Activated T-cell treated with anti-CD3 and anti-CD28 coated beads, Interleukin-2, amount 50 U/mL, for 72 hours (primary cell): ENCODE results near the gene TRAF1. TPM values are rescaled to one million over a fixed set of nuclear protein-coding genes. Genes with fewer than 3 reads are reported as not detected.

Experiments
- ATAC-seq, 2 donors: fragments of 150-1000 bp; cut with Tn5 transposase; replicated peaks in 1 of 2; 2 replicates each; pipeline ENCODE4 v1.10.0; 2021; ENCODE audit warnings: moderate library complexity in 2 of 2, mild to moderate bottlenecking in 1 of 2
- DNase-seq, 2 donors: peaks; one replicate each; pipeline ENCODE4 v3.0.0; 2021 to 2022; ENCODE audit warnings: mixed read lengths in 1 of 2
- H3K27ac Mint-ChIP-seq: one replicate; pipeline ENCODE4 v1.8.0; 2022; ENCODE audit warnings: mild to moderate bottlenecking, moderate library complexity, mixed read lengths
- H3K27me3 Mint-ChIP-seq: one replicate; pipeline ENCODE4 v1.8.0; 2022; ENCODE audit warnings: low read depth, mixed read lengths
- H3K36me3 Mint-ChIP-seq, 2 donors: one replicate each; pipeline ENCODE4 v1.8.0; 2022; ENCODE audit warnings: mixed read lengths in 2 of 2, mild to moderate bottlenecking in 1 of 2; ENCODE audit not compliant: insufficient read depth in 2 of 2
- H3K4me1 Mint-ChIP-seq: one replicate; pipeline ENCODE4 v1.8.0; 2022; ENCODE audit warnings: low read depth, mixed read lengths
- H3K4me3 Mint-ChIP-seq, 2 donors: one replicate each; pipeline ENCODE4 v1.8.0; 2022; ENCODE audit warnings: mild to moderate bottlenecking in 2 of 2, mixed read lengths in 2 of 2, moderate library complexity in 2 of 2
- H3K9me3 Mint-ChIP-seq, 2 donors: one replicate each; pipeline ENCODE4 v1.8.0; 2022; ENCODE audit warnings: mixed read lengths in 2 of 2
- total RNA-seq, 2 donors: library from RNA; stranded (reverse); gene quantifications; one replicate each; pipeline ENCODE4 v1.2.3, GENCODE V29; 2022

Gene TRAF1
- total RNA-seq, 2 donors from 2014 or later, result 91.6 to 101 TPM

DNA sequence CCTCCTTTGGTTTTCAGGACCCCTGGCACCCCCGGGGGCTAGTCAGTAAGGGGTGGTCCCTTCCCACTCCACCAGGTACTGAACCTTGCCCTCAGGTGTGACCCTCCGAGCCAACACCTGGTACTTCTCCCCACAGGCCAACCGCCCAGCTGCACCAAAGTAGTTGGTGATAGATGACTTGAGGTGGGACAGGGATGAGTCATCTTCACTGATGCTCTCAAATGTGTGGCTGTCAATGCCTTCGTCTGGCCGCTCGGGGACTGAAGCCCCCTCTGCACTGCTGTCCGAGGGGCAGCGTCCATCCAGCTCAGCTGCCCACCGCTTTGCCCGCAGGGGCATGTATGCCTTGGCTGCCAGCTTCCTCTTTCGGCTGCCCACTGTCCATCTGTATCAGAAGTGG, 68.7 kb downstream of the TRAF1 start:
- Mint-ChIP-seq H3K36me3 (peaks cover 0 to 25% of the 10 kb centered on the region in 2 donors), H3K4me1 (no peaks in the 10 kb centered on the region), H3K4me3 (no peak overlapping the region), H3K9me3 (no peaks in the 10 kb centered on the region), H3K27ac (no peak overlapping the region), H3K27me3 (no peaks in the 10 kb centered on the region)
- ATAC-seq (no peak), DNase-seq (no peak)

DNA sequence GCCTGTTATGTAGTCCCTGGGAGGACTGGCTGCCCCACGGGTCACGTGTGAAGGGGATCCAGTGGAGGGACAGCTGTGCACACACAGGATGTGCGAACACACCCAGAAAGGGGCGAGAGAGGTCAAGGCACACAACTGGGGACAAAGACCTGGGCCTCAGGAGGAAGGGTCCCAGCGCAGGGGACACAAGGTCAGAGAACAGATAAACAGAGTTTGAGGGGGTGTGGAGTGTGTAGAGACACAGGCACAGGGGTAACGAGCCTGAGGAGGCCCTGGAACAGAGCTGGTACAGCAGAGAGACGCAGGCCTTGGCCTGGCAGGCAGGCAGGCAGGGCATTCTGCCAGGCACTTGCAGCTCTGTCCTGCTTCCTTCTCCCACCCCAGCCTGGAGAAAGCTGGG, 69.1 kb downstream of the TRAF1 start:
- ATAC-seq, result no peak
- H3K36me3 Mint-ChIP-seq, result peaks cover 0 to 24% of the 10 kb centered on the region in 2 donors
- no peak for DNase-seq
- H3K9me3 Mint-ChIP-seq, result no peaks in the 10 kb centered on the region
- no peak overlapping the region for H3K27ac Mint-ChIP-seq
- no peak overlapping the region for H3K4me3 Mint-ChIP-seq
- H3K27me3 Mint-ChIP-seq, result no peaks in the 10 kb centered on the region
- no peaks in the 10 kb centered on the region for H3K4me1 Mint-ChIP-seq

DNA sequence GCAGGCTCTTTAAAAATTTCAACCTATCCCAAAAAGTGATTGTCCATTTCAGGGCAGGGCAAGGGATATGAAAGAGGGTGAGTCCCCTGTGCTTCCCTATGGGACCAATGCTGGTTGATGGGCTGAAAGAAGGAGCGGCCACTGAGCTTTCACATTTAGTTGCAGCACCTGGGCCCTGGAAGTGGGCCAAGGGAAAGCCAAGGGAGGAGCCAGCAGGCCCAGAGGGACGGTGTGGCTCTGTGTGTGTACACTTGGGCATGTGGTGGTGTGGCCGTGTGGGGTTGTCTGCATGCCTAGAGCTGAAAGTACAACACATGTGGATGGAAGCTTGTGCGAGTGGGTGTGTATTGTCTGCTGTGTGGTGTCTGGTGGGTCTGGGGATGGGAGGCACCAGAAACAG, 69.9 kb downstream of the TRAF1 start:
- no peaks in the 10 kb centered on the region for H3K27me3 Mint-ChIP-seq
- H3K4me1 Mint-ChIP-seq, result no peaks in the 10 kb centered on the region
- no peaks in the 10 kb centered on the region for H3K9me3 Mint-ChIP-seq
- H3K27ac Mint-ChIP-seq, result no peak overlapping the region
- ATAC-seq (no peak), DNase-seq (no peak)
- H3K36me3 Mint-ChIP-seq, result peaks cover 0 to 23% of the 10 kb centered on the region in 2 donors
- no peak overlapping the region for H3K4me3 Mint-ChIP-seq

DNA sequence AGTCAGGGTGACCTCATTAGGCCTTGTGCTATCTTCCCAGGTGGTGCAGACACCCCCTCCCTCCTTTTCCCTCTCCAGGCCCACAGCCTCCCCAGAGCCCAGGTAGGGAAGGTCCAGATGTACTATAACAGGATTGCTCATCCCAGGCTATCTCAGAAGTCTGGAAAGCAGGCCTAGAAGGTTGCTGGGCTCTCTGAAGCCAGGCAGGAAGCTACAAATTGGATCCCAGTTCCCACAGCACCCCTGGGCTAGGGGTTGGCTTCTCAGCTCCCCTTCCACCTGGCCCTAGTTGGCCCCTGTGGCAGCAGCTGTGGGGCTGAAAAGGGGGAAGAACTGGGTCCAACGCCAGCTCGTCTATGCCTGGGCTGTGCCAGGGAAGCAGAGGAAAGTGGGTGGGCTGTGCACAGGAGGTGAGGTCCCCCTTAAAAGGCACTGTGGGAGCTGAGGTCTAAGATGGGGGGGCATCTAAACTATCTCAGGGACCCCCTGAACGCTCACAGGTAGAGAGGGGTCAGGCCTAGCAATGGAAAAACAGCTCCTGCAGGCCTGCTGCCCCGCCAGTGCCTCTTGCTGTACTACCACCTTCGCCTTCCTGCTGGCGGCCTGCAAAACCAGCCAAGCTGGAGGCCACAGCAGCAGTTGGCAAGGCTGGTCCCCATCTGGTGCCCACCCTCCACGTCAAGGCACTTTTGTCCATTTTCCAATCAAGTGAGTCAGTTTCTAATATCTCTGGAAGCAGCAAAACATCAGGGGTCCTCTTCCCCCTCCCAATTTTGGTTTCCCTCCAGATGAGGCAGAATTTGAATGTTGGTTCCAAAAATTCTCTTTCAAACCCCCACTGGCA, 70.5 kb downstream of the TRAF1 start:
- Mint-ChIP-seq H3K36me3 (peaks cover 0 to 21% of the 10 kb centered on the region in 2 donors), H3K4me3 (no peak overlapping the region)

DNA sequence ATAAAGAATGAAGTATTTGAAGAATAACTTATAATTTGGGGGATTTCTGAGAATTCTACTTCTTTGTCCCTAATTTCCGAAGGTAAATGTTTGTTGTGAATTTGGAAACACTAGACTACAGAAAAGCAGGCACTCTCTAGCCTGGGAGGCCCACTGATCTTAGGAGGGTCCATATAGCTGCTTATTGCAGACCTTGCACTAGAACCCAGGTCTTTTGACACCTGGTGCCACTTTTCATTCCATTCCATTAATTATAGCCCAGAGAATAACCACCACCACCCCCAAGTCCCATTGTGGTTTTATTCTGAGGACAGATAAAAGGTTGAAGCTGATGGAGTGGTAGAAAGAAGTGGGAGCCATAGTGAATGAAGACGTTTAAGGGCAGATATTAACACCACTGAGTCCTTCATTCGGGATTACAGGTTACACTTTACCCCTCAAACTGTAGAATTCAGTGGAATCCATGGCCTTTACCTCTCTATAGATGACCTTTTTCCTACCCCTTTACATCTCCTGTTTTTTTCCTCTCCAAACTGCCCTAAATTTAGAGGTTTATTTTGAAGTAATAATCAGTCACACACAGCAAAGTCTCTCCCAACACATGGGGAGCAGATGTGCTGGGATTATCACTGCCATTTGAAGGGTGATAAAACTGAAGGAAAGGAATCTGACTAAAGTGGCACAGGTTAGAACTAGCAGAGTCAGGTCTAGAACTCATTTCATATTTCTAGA, 71.8 kb downstream of the TRAF1 start:
- Mint-ChIP-seq H3K4me1 (no peaks in the 10 kb centered on the region), H3K4me3 (no peak overlapping the region), H3K27ac (peak overlapping the region; percentile 69), H3K36me3 (peaks cover 0 to 15% of the 10 kb centered on the region in 2 donors), H3K27me3 (no peaks in the 10 kb centered on the region), H3K9me3 (no peaks in the 10 kb centered on the region)
- ATAC-seq, result no peak
- DNase-seq, result no peak

More for the DNA sequence above, 70.5 kb downstream of the TRAF1 start:
- Mint-ChIP-seq H3K9me3 (no peaks in the 10 kb centered on the region), H3K27me3 (no peaks in the 10 kb centered on the region), H3K27ac (no peak overlapping the region), H3K4me1 (no peaks in the 10 kb centered on the region)
- ATAC-seq, result no peak
- DNase-seq, result no peak

DNA sequence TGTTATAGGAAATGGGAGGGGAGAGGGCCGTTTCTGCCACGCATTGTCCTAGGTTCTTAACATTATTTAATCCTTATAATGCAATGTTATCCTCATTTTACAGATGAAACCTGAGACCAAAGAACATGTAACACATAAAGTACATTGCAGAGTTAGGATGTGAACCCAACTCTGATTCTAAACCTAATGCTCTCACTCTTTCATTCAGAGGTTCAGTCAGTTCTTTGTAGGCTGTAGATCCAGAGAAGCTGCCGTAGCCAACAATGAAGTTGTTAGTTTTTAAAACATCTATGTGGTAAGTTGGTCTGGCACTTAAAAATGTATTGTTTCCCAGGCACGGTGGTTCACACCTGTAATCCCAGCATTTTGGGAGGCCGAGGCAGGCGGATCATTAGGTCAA, 73.4 kb downstream of the TRAF1 start:
- ATAC-seq, result no peak
- H3K4me3 Mint-ChIP-seq, result no peak overlapping the region
- peaks cover 0 to 10% of the 10 kb centered on the region in 2 donors for H3K36me3 Mint-ChIP-seq

More for the DNA sequence above, 73.4 kb downstream of the TRAF1 start:
- Mint-ChIP-seq H3K27me3 (no peaks in the 10 kb centered on the region), H3K27ac (peak overlapping the region; percentile 30), H3K4me1 (no peaks in the 10 kb centered on the region), H3K9me3 (no peaks in the 10 kb centered on the region)
- no peak for DNase-seq

Other genes starting within 250 kb of the TRAF1 start
- gene MEGF9, start 212.3 kb downstream of the TRAF1 start, total RNA-seq, result 1 to 10 TPM; 5.5 to 7.4 TPM
- gene FBXW2, start 133.4 kb downstream of the TRAF1 start, total RNA-seq, result 10 to 100 TPM; 72.6 to 78.5 TPM
- 10 to 100 TPM; 48.6 to 59.0 TPM for gene PSMD5, start 83.9 kb downstream of the TRAF1 start, total RNA-seq
- gene PHF19, start 49.6 kb downstream of the TRAF1 start, total RNA-seq, result 100 to 1,000 TPM; 166 to 222 TPM
- 1 to 10 TPM; 1.9 to 3.5 TPM for gene C5, start 123.5 kb upstream of the TRAF1 start, total RNA-seq
- 10 to 100 TPM; 81.0 to 81.2 TPM for gene CNTRL, start 148.2 kb upstream of the TRAF1 start, total RNA-seq